Gastroesophageal sphincter (tissue), 4 donors: Measurements from ENCODE around the gene OR52A1. TPM values are rescaled to one million over a fixed set of nuclear protein-coding genes. Genes with fewer than 3 reads are reported as not detected.

Experiments used
- ATAC-seq: fragments of 150-250 bp; one replicate; pipeline ENCODE4 v1.9.1; 2016; ENCODE audit warnings: mild to moderate bottlenecking, moderate library complexity
- H3K27ac ChIP-seq, 4 donors: fragments of 200-600 bp; sonication (generic) in 3 of 4; 1 replicate in 3 of 4; 2 replicates in 1 of 4; pipeline ENCODE4 v1.5.1; 2016 to 2019
- H3K27me3 ChIP-seq: fragments of 200-600 bp; sonication (generic); one replicate; pipeline ENCODE4 v1.5.1; 2019
- H3K36me3 ChIP-seq, 2 donors: fragments of 200-600 bp; sonication (generic); one replicate each; pipeline ENCODE4 v1.5.1; 2019; ENCODE audit warnings: control low read depth in 1 of 2
- H3K4me1 ChIP-seq, 3 donors: fragments of 200-600 bp; sonication (generic); 1 replicate in 2 of 3; 2 replicates in 1 of 3; pipeline ENCODE4 v1.5.1; 2016 to 2019; ENCODE audit warnings: control low read depth in 2 of 3
- H3K4me3 ChIP-seq, 2 donors: fragments of 200-600 bp; sonication (generic); one replicate each; pipeline ENCODE4 v1.5.1; 2019; ENCODE audit warnings: mild to moderate bottlenecking in 1 of 2, moderate library complexity in 1 of 2
- H3K9me3 ChIP-seq, 3 donors: fragments of 200-600 bp; sonication (generic); one replicate each; pipeline ENCODE4 v1.5.1; 2017 to 2019; ENCODE audit warnings: control low read depth in 2 of 3
- EP300 ChIP-seq: sonication (generic); formaldehyde crosslinking; IDR thresholded peaks from one replicate; pipeline ENCODE4 v1.6.1; 2017; ENCODE audit warnings: antibody characterized with exemption, mild to moderate bottlenecking
- POLR2A ChIP-seq, 2 donors: fragments of 450-650 bp; IDR thresholded peaks; one replicate each; pipeline ENCODE4 v1.6.1; 2017; ENCODE audit warnings: antibody characterized with exemption in 2 of 2, mild to moderate bottlenecking in 2 of 2, moderate library complexity in 1 of 2
- POLR2AphosphoS5 ChIP-seq: sonication (generic); formaldehyde crosslinking; IDR thresholded peaks from one replicate; pipeline ENCODE4 v1.6.1; 2017; ENCODE audit warnings: antibody characterized with exemption
- WGBS, 2 donors: methylation state at CpG; one replicate each; pipeline ENCODE4 v1.1.5; 2018; ENCODE audit warnings: low coverage in 1 of 2; 5-methylcytosine and 5-hydroxymethylcytosine counted together
- total RNA-seq, 4 donors: library from RNA; depleted of rRNA; stranded (reverse); fragments of >200 nt; gene quantifications; one replicate each; pipeline ENCODE4 v1.1.0, GENCODE V29; 2016
- TF ChIP-seq, protein P1 (sequence below), 4 experiments: fragments of 200-600 bp in 2 of 4; fragments of 450-650 bp in 2 of 4; sonication (generic) in 1 of 4; IDR thresholded peaks; one replicate each; pipeline ENCODE4 v1.5.1; 2017 to 2019; ENCODE audit warnings: antibody characterized with exemption in 4 of 4, mild to moderate bottlenecking in 2 of 4, moderate library complexity in 2 of 4

The OR52A1 gene
- total RNA-seq, 4 donors from 2014 or later = not detected

DNA sequence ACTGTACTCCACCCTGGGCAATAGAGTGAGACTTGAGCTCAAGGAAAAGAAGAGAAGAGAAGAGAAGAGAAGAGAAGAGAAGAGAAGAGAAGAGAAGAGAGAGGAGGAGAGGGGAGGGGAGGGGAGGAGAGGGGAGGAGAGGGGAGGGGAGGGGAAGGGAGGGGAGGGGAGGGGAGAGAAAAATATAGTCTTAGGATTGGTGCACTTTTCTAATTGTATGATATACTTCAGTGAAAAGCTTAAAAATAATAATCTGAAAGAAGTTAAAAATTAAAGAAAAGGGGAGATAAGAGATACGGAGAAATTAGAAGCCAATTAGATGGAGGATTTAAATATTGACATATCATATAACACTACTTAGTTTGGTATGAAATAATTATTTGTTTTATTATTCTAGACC lies 35.7 kb downstream of the OR52A1 start:
- H3K4me3 ChIP-seq = no peak overlapping the region
- no peak for ATAC-seq
- H3K9me3 ChIP-seq = no peaks in the 10 kb centered on the region
- TF ChIP-seq POLR2AphosphoS5 (no peak), POLR2A (IDR thresholded peaks at IDR 0.05) (no peak), EP300 (no peak)
- TF ChIP-seq, protein P1, sequence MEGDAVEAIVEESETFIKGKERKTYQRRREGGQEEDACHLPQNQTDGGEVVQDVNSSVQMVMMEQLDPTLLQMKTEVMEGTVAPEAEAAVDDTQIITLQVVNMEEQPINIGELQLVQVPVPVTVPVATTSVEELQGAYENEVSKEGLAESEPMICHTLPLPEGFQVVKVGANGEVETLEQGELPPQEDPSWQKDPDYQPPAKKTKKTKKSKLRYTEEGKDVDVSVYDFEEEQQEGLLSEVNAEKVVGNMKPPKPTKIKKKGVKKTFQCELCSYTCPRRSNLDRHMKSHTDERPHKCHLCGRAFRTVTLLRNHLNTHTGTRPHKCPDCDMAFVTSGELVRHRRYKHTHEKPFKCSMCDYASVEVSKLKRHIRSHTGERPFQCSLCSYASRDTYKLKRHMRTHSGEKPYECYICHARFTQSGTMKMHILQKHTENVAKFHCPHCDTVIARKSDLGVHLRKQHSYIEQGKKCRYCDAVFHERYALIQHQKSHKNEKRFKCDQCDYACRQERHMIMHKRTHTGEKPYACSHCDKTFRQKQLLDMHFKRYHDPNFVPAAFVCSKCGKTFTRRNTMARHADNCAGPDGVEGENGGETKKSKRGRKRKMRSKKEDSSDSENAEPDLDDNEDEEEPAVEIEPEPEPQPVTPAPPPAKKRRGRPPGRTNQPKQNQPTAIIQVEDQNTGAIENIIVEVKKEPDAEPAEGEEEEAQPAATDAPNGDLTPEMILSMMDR (IDR thresholded peaks at IDR 0.05) = no peak
- 68 to 83% methylated on average over 1 of the region's 1 CpG for WGBS, 2 donors
- no peaks in the 10 kb centered on the region for H3K36me3 ChIP-seq
- no peak overlapping the region for H3K27ac ChIP-seq
- peaks cover 4% of the 10 kb centered on the region for H3K27me3 ChIP-seq
- H3K4me1 ChIP-seq = no peaks in the 10 kb centered on the region

DNA sequence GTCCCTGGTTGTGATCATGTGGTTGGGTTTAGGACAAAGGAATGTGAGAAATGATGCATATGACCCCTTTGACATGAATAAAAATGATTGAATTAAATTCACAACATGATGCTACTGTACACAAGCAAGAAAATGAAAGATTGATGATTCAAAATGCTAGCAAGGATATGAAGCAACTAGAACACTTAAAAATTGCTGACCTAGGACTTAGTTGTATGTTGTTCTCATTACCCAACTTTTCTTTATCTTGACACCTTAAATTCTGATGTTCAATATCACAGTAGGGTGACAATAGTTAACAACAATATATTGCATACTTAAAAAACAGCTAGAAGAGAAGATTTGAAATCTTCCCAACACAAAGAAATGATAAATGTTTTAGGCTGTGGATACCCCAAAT lies 37.0 kb downstream of the OR52A1 start:
- no peak for ATAC-seq
- Histone ChIP-seq H3K36me3 (no peaks in the 10 kb centered on the region), H3K4me3 (no peak overlapping the region), H3K27me3 (peaks cover 4% of the 10 kb centered on the region), H3K9me3 (no peaks in the 10 kb centered on the region), H3K27ac (no peak overlapping the region), H3K4me1 (no peaks in the 10 kb centered on the region)
- TF ChIP-seq, protein P1 (IDR thresholded peaks at IDR 0.05) = no peak
- no peak for TF ChIP-seq POLR2AphosphoS5
- TF ChIP-seq POLR2A (IDR thresholded peaks at IDR 0.05) = no peak
- TF ChIP-seq EP300 = no peak

DNA sequence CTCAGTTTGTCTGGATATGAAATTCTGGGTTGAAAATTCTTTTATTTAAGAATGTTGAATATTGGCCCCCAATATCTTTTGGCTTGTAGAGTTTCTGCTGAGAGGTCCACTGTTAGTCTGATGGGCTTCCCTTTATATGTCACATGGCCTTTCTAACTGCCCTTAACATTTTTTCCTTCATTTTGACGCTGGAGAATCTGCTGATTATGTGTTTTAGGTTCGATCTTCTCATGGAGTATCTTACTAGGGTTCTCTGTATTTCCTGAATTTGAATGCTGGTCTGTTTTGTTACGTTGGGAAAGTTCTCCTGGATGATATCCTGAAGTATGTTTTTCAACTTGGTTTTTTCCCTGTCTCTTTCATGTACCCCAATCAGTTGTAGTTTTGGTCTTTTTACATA lies 39.2 kb downstream of the OR52A1 start:
- H3K27ac ChIP-seq = no peak overlapping the region
- H3K36me3 ChIP-seq = no peaks in the 10 kb centered on the region
- no peaks in the 10 kb centered on the region for H3K4me1 ChIP-seq
- whole genome bisulfite sequencing, 2 donors = 62 to 79% methylated on average over 2 to 3 of the region's 3 CpGs
- H3K4me3 ChIP-seq = no peak overlapping the region
- no peaks in the 10 kb centered on the region for H3K9me3 ChIP-seq
- H3K27me3 ChIP-seq = peaks cover 4% of the 10 kb centered on the region
- no peak for TF ChIP-seq EP300
- no peak for TF ChIP-seq POLR2A (IDR thresholded peaks at IDR 0.05)
- TF ChIP-seq POLR2AphosphoS5 = no peak
- TF ChIP-seq, protein P1 (IDR thresholded peaks at IDR 0.05) = no peak
- no peak for ATAC-seq

DNA sequence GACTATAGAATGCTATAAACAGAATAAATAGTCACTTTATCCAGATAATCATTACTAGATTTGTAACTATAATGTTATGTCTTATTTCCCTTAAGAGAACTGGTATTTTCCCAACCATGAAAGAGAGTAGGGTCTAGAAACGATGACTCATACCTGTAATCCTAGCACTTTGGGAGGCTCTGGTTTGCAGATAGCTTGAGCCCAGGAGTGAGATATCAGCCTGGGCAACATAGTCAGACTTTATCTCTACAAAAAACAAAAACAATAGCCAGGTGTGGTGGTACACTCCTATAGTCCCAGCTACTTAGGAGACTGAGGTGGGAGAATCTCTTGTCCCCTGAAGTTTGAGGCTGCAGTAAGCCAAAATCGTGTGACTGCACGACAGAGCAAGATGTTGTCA lies 47.3 kb downstream of the OR52A1 start:
- Histone ChIP-seq H3K36me3 (no peaks in the 10 kb centered on the region), H3K4me1 (no peaks in the 10 kb centered on the region), H3K27ac (no peak overlapping the region), H3K27me3 (no peaks in the 10 kb centered on the region), H3K4me3 (no peak overlapping the region), H3K9me3 (no peaks in the 10 kb centered on the region)
- no peak for ATAC-seq
- WGBS, 2 donors = 74 to 83% methylated on average over 2 to 3 of the region's 3 CpGs
- TF ChIP-seq EP300 = no peak
- TF ChIP-seq, protein P1 (IDR thresholded peaks at IDR 0.05) = no peak
- no peak for TF ChIP-seq POLR2A (IDR thresholded peaks at IDR 0.05)
- TF ChIP-seq POLR2AphosphoS5 = no peak

DNA sequence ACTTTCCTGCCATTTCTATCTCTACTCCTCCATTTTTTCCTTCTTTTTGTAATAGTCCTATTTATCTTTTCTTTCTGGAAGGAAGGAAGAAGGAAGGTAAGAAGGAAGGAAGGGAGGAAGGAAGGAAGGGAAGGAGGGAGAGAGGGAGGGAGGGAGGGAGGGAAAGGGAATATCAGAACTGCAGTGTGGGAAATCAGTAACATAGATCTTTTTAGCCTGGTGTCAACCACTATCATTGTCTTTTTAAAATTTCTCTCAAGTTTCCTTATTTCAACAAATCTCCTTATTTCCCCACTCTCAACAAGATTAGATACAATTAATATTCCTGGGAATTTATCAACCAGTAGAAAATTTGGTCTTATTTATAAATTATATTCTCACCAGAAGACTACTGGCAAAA lies 51.5 kb downstream of the OR52A1 start:
- Histone ChIP-seq H3K27me3 (no peaks in the 10 kb centered on the region), H3K4me1 (no peaks in the 10 kb centered on the region), H3K36me3 (no peaks in the 10 kb centered on the region), H3K4me3 (no peak overlapping the region), H3K9me3 (no peaks in the 10 kb centered on the region), H3K27ac (no peak overlapping the region)
- TF ChIP-seq POLR2AphosphoS5 = no peak
- TF ChIP-seq EP300 = no peak
- TF ChIP-seq POLR2A (IDR thresholded peaks at IDR 0.05) = no peak
- TF ChIP-seq, protein P1 (IDR thresholded peaks at IDR 0.05) = no peak
- ATAC-seq = no peak
